GM12874 (cell line): Measurements from ENCODE around the gene EMP1.

Experiments used
- TF ChIP-seq, protein P1 (sequence below): IDR thresholded peaks from 2 replicates; pipeline ENCODE4 v1.5.1; 2011; ENCODE audit warnings: low read depth, mild to moderate bottlenecking, control low read depth, low read length, moderate library complexity; ENCODE audit not compliant: insufficient read depth

Gene EMP1

GRCh38 chr12:13193505-13194231, 2.9 kb upstream of the EMP1 start:
- TF ChIP-seq, protein P1, sequence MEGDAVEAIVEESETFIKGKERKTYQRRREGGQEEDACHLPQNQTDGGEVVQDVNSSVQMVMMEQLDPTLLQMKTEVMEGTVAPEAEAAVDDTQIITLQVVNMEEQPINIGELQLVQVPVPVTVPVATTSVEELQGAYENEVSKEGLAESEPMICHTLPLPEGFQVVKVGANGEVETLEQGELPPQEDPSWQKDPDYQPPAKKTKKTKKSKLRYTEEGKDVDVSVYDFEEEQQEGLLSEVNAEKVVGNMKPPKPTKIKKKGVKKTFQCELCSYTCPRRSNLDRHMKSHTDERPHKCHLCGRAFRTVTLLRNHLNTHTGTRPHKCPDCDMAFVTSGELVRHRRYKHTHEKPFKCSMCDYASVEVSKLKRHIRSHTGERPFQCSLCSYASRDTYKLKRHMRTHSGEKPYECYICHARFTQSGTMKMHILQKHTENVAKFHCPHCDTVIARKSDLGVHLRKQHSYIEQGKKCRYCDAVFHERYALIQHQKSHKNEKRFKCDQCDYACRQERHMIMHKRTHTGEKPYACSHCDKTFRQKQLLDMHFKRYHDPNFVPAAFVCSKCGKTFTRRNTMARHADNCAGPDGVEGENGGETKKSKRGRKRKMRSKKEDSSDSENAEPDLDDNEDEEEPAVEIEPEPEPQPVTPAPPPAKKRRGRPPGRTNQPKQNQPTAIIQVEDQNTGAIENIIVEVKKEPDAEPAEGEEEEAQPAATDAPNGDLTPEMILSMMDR: no peak

DNA sequence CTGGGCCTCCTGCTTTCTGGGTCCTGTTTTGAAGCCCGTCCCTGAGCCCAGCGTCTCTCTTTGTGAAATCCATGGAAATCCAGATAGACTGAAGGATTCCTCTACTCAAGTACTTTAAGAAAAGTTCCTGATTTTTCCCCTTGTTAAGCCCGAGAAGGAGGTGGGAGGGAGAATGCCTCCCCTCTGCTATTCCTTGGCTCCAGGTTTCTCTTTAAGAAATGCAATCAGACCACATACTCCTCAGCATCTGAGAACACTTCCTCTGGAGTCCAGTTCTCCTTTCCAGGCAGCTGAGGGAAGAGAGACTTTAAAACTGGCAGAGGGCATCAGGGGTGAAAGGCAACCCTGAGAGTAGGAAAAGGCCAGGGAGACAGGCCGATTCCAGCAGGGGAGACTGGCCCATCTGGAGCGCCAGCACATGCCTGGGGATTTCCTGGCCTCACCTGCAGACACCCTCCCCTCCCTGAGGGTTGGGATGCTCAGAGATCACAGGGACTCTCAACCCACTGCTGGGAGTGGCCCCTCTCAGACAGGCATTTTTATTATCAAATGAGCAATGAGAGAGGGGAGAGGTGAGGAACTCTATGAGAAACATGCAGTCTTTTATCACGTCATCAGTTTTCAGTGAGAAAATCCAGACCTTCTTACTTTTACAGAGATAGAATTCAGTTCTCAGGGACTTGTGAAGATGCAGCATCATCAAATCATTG, 2.0 kb upstream of the EMP1 start:
- TF ChIP-seq, protein P1: no peak

- TF ChIP-seq, protein P1: no peak
Observed at GRCh38 chr12:13195250-13195649, 1.3 kb upstream of the EMP1 start.

DNA sequence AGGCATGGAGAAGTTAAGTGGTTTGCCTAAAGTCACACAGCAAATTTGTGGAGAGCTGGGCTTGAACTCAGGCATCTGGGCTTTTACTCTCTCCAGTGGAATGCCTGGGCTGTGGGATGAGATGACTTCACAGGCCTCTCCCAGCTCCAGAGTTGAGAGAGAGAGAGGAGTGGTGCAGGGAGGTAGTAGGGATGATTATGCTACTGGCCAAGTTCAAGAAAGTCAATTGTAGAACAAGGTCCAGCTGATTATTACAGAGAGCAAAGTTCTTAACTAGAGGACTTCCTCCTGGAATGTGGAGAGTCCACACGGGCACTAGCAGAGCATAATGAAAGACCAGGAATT, 769 bp upstream of the EMP1 start:
- TF ChIP-seq, protein P1: no peak

- TF ChIP-seq, protein P1: no peak
Observed at GRCh38 chr12:13197032-13197431, 506 bp downstream of the EMP1 start.

DNA sequence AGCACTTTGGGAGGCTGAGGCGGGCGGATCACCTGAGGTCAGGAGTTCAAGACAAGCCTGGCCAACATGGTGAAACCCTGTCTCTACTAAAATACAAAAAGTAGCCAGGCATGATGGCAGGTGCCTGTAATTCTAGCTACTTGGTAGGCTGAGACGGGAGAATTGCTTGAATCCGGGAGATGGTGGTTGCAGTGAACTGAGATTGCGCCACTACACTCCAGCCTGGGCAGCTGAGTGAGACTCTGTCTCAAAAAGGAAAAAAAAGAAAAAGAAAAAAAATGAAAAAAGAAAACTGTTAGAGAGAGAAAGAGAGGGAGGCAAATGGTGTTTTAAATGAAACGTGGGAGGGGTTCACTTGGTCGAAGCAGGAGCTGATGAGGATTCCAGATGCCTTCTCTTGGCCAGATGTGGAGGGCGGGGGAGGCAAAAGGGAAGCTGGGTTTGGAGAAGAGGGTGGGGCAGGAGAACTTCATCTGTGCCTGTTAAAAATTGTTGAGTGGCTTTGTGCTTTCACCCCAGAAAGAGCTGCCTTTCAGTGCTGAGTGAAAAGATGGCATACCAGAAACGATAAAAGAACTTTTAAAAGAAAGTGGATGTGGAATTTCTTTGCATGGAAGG, 1.1 kb downstream of the EMP1 start:
- TF ChIP-seq, protein P1: no peak

- TF ChIP-seq, protein P1: no peak
Observed at GRCh38 chr12:13198241-13198640, 1.7 kb downstream of the EMP1 start.
